ENCODE measurements around the gene OGFR.
"Not testable (repeated sequence)": the region's sequence is repeated elsewhere in the genome, so short reads cannot be mapped to it uniquely, and the experiment has no call there.

OGFR gene

GRCh38 chr20:62841705-62842212 is 37.1 kb downstream of the OGFR start:
- DNase-seq = no peak

- DNase-seq = no peak
These were observed 39.0 kb downstream of the OGFR start for GRCh38 chr20:62843656-62844055.

GRCh38 chr20:62844182-62844581 is 39.5 kb downstream of the OGFR start:
- DNase-seq = no peak

DNA sequence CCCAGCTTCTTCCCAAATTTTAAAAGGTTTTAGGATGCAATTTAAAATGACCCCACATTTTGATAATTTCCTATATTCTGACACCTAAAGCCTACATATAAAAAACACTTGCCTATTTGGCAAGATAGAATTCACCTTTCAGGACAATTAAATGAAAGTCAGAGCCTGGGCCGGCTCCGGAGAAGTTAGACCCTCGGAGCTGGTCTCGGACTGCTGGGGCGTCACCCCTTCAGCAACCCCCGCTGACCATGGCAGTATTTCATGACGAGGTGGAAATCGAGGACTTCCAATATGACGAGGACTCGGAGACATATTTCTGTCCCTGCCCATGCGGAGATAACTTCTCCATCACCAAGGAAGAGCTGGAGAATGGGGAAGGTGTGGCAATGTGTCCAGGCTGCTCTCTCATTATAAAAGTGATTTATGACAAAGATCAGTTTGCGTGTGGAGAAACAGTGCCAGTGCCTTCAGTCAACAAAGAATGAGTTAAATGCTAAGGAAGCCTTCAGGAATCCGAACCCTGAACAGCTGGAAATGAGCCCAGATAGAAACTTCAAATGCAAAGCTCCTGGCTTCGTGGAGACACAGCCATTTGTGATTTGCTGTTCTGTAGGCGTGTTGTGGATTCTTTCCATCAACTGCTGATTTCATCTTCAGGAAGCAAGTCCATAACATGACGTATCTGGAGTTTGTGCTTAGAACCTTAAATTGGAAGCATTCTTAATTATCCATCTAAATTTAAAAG is 41.0 kb downstream of the OGFR start:
- no peak for DNase-seq

- no peak for DNase-seq
These were observed 41.7 kb downstream of the OGFR start for GRCh38 chr20:62846166-62846890.

GRCh38 chr20:62848917-62849316 is 44.3 kb downstream of the OGFR start:
- DNase-seq = not testable (repeated sequence)

- no peak for DNase-seq
These were observed 44.8 kb downstream of the OGFR start for GRCh38 chr20:62849431-62849830.

DNA sequence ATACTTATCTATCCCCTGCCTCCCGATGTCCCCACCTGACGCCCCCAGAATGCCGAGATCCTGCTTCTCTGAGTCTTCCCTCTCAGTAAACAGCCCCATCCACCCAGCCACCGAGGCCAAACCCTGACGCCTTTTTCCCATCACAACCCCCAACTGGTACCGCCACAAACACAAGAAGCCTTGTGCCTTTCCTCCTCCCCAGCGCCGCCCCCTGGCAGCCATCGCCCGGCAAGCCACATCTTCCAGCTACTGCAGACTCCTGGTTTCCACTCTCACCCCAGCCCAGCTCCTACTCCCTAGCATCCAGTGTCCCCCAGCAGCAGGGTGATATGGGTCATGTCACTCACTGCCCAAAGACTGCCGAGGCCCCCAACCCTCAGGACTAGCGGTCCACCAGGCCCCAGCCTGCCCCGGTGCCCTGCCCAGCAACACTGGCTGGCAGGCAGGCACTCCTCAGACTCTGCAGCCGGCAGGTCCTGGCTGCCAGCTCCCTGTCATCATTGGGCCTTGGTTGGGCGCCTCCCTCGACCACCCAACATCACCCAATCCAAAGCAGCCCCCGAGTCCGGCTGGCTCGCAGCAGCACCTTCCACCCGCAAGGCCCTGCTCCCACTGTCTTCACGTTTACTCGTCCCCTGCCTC is 45.8 kb downstream of the OGFR start:
- DNase-seq = no peak

DNA sequence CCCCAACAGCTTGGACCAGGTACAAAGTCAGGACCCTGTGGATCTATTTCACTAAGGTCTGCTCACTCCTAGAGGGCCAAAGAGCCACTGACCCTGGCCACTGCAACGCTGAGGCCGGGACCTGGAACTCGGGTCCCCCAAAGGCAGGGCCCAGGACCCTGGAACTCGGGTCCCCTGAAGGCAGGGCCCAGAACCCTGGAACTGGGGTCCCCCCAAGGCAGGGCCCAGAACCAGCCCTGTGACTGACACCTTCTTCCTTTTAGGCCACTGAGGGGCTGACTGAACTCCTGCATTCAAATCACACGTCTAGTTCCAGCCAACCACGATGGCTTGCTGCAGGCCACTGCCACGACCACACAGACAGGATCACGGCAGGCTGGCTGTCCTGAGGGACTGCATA is 47.6 kb downstream of the OGFR start:
- no peak for DNase-seq

- no peak for DNase-seq
These were observed 48.2 kb downstream of the OGFR start for GRCh38 chr20:62852841-62853240.

- DNase-seq = not testable (repeated sequence)
These were observed 48.7 kb downstream of the OGFR start for GRCh38 chr20:62853304-62853703.

GRCh38 chr20:62854121-62854520 is 49.5 kb downstream of the OGFR start:
- DNase-seq = no peak

- no peak for DNase-seq
These were observed 50.5 kb downstream of the OGFR start for GRCh38 chr20:62855120-62855519.

GRCh38 chr20:62856931-62857619 is 52.4 kb downstream of the OGFR start:
- DNase-seq = no peak

DNA sequence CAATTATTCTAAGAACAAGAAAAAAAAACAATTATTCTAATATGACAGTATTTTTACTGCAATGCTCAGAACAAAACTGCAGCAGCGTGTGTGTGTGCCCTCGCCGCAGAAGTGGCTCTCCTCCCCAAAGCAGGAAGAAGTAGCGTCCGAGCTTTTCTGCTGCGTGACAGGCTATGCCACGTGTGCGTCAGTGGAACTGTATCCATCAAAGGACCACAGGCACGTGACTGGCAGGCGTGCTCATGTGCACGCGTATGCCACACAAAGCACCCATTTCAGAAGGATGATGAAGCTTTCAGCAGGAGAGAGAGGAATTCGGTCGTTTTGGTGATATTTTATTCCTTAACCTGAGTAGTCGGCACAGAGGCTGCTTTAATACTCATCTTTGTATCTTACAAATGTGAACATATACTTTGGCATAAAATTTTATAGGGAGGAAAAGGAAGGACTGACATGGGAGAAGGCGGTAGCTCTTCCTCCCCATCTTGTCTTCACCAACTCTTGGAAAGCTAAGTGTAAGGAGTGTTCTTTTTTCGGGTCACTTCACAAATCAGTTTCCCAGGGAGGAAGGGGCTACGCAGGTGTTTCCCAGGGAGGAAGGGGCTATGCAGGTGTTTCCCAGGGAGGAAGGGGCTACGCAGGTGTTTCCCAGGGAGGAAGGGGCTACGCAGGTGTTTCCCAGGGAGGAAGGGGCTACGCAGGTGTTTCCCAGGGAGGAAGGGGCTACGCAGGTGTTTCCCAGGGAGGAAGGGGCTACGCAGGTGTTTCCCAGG is 53.6 kb downstream of the OGFR start:
- DNase-seq = no peak

- no peak for DNase-seq
These were observed 55.1 kb downstream of the OGFR start for GRCh38 chr20:62859721-62860120.

DNA sequence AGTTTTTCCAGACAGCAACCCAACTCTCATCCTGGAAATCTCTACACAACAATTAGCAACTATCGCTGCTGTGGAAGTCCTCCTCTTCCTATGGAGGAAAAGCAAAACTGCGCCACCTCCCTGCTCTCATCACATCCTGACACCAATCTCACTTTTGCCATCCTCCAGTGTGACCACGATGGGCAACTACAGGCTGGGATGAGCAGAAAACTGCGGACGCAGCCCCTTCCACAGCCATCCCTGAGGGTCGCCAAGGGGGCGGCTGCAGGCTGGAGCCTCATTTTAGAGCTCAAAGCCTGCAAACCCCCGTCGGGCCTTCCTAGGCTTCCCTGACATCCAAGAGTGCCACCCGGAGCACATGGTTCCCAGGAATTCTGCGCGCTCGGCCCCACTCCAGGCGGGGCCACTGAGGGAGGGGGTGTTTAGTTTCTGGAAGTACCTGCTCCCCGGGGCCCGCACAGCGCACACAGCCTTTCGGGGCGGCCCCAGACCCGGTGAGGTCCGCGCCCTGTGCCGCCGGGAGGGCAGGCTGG is 55.8 kb downstream of the OGFR start:
- DNase-seq = no peak

- no peak for DNase-seq
These were observed 56.5 kb downstream of the OGFR start for GRCh38 chr20:62860924-62861691.

GRCh38 chr20:62861726-62862336 is 57.2 kb downstream of the OGFR start, which contains the start of gene TCFL5:
TCFL5 (minus strand) TSS chr20:62861822; CDS start chr20:62861670, 152 bp downstream.
- DNase-seq = peak; percentile 84

All from T1000 (cell line).